Thyroid gland (tissue), 4 donors: ENCODE measurements around the gene SLC38A11.

ENCODE experiments used
- CTCF ChIP-seq, 6 experiments: fragments of 200-600 bp in 3 of 6; fragments of 450-650 bp in 3 of 6; sonication (generic) in 3 of 6; IDR thresholded peaks; one replicate each; pipeline ENCODE4 v1.5.1; 2016 to 2019; ENCODE audit warnings: antibody characterized with exemption in 6 of 6, mild to moderate bottlenecking in 2 of 6, inconsistent platforms in 1 of 6, moderate library complexity in 1 of 6
- POLR2A ChIP-seq, 2 donors: fragments of 450-650 bp; IDR thresholded peaks; one replicate each; pipeline ENCODE4 v1.6.1; 2017; ENCODE audit warnings: antibody characterized with exemption in 2 of 2, mild to moderate bottlenecking in 2 of 2, moderate library complexity in 1 of 2

- TF ChIP-seq CTCF (IDR thresholded peaks at IDR 0.05) (no peak), POLR2A (IDR thresholded peaks at IDR 0.05) (no peak)
These were observed 33.2 kb downstream of the SLC38A11 start for GRCh38 chr2:164922134-164922533.
